ENCODE results near the gene ABCC4.
"Not testable (repeated sequence)": the region's sequence is repeated elsewhere in the genome, so short reads cannot be mapped to it uniquely, and the experiment has no call there.

Gene ABCC4

DNA sequence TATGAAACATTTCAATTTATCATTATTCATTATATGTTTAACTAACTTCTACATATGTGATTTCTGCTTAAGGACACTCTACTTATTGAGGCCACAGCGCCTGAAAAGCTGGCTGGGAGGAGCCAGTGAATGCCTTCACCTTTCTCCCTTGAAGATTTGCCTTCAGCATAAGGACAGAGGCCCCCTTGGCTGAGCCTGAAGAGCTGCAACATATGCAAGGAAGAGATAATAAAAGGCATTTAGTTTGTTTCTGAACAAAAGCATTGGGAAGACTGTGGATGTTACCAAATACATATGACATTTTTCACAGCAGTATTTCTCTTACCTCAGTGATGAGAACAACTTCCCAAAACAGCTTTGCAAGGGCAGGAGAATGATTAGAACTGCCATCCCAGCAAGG lies 92.1 kb downstream of the ABCC4 start:
- H3K4me3 ChIP-seq (ENCODE audit: low read depth, low read length) = no peak overlapping the region
- no peaks in the 10 kb centered on the region; the same call in 1 of the 2 replicates for H3K36me3 ChIP-seq (ENCODE audit: control insufficient read depth, insufficient read depth, low read length)
- no peaks in the 10 kb centered on the region for H3K27me3 ChIP-seq (ENCODE audit: control insufficient read depth, insufficient read depth, low read length)
- H3K9me3 ChIP-seq (ENCODE audit: control insufficient read depth, insufficient read depth, low read length) = no peaks in the 10 kb centered on the region
- no peak overlapping the region for H3K9ac ChIP-seq (ENCODE audit: low read depth, low read length)
- no peaks in the 10 kb centered on the region for H3K4me1 ChIP-seq (ENCODE audit: control insufficient read depth, insufficient read depth, low read length)
- no peak overlapping the region for H3K27ac ChIP-seq (ENCODE audit: low read depth, low read length)

DNA sequence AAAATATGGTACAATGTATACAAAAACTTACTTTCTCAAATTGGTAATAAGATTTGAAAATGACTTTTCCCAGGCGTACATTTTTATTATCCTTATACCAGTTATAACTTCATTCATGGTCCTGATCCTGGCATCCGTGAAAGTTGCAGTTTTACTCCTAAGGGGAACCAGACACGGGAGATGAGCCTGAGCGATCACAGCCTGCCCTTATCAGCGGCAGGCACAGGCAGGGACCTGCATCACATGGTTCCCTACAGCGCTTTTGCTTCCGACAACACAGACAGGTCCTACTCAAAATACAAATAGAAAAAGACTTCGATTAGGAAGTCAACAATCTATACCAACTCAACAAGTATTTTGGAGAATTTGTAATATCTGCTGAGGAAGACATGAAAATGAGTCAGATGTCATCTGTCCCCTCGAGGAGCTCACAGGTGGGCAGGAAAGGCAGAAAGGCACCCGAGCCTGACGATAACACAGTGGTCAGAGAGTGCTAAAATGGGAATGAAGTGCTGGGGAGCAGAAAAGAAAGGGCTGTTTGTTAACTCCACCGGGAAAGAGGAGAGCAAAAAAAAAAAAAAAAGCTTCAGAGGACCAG lies 93.4 kb downstream of the ABCC4 start:
- H3K4me3 ChIP-seq (ENCODE audit: low read depth, low read length) = no peak overlapping the region
- H3K27me3 ChIP-seq (ENCODE audit: control insufficient read depth, insufficient read depth, low read length) = no peaks in the 10 kb centered on the region
- H3K9ac ChIP-seq (ENCODE audit: low read depth, low read length) = no peak overlapping the region
- H3K27ac ChIP-seq (ENCODE audit: low read depth, low read length) = no peak overlapping the region
- H3K4me1 ChIP-seq (ENCODE audit: control insufficient read depth, insufficient read depth, low read length) = no peaks in the 10 kb centered on the region
- H3K36me3 ChIP-seq (ENCODE audit: control insufficient read depth, insufficient read depth, low read length) = no peaks in the 10 kb centered on the region; the same call in 1 of the 2 replicates
- H3K9me3 ChIP-seq (ENCODE audit: control insufficient read depth, insufficient read depth, low read length) = no peaks in the 10 kb centered on the region

DNA sequence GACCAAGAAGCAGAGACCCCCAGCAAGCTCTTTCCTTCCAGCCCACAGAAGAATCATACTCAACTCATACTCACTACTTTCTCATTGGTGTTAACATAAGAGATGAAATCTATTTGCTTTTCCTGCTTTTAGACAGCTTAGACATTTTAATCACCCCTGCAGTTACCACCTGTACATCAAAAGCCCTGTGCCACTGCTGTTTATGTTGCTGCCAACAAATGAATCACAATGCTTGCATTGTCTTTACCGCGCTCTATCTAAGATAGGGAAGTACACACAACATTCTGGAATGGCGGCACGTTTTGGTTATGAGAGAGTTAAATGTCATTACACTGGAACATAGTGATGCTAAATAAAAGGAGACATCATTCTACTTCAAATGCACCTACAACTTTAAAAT lies 95.1 kb downstream of the ABCC4 start:
- H3K4me1 ChIP-seq (ENCODE audit: control insufficient read depth, insufficient read depth, low read length) = no peaks in the 10 kb centered on the region
- no peak overlapping the region for H3K9ac ChIP-seq (ENCODE audit: low read depth, low read length)
- H3K27me3 ChIP-seq (ENCODE audit: control insufficient read depth, insufficient read depth, low read length) = no peaks in the 10 kb centered on the region
- no peaks in the 10 kb centered on the region for H3K9me3 ChIP-seq (ENCODE audit: control insufficient read depth, insufficient read depth, low read length)
- H3K4me3 ChIP-seq (ENCODE audit: low read depth, low read length) = no peak overlapping the region
- H3K36me3 ChIP-seq (ENCODE audit: control insufficient read depth, insufficient read depth, low read length) = no peaks in the 10 kb centered on the region; the same call in 1 of the 2 replicates
- no peak overlapping the region for H3K27ac ChIP-seq (ENCODE audit: low read depth, low read length)

DNA sequence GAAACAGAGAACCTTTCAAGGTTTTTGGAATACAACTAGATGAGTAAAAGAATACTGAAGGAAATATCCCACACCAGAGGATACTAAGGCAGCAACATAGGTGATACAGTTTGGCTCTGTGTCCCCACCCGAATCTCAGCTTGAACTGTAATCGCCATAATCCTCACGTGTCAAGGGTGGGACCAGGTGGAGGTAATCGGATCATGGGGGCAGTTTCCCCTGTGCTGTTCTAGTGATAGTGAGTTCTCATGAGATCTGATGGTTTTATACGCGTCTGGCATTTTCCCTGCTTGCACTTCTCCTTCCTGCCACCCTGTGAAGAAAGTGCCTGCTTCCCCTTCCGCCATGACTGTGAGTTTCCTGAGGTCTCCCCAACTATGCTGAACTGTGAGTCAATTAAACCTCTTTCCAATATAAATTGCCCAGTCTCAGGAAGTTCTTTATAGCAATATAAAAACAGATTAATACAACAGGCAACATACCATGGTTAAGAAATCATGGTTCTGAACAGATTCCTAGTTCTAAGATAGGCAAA lies 97.0 kb downstream of the ABCC4 start:
- Histone ChIP-seq H3K9me3 (ENCODE audit: control insufficient read depth, insufficient read depth, low read length) (no peaks in the 10 kb centered on the region), H3K27me3 (ENCODE audit: control insufficient read depth, insufficient read depth, low read length) (no peaks in the 10 kb centered on the region), H3K4me3 (ENCODE audit: low read depth, low read length) (no peak overlapping the region), H3K9ac (ENCODE audit: low read depth, low read length) (no peak overlapping the region), H3K4me1 (ENCODE audit: control insufficient read depth, insufficient read depth, low read length) (no peaks in the 10 kb centered on the region), H3K27ac (ENCODE audit: low read depth, low read length) (no peak overlapping the region), H3K36me3 (ENCODE audit: control insufficient read depth, insufficient read depth, low read length) (no peaks in the 10 kb centered on the region; the same call in 1 of the 2 replicates)

DNA sequence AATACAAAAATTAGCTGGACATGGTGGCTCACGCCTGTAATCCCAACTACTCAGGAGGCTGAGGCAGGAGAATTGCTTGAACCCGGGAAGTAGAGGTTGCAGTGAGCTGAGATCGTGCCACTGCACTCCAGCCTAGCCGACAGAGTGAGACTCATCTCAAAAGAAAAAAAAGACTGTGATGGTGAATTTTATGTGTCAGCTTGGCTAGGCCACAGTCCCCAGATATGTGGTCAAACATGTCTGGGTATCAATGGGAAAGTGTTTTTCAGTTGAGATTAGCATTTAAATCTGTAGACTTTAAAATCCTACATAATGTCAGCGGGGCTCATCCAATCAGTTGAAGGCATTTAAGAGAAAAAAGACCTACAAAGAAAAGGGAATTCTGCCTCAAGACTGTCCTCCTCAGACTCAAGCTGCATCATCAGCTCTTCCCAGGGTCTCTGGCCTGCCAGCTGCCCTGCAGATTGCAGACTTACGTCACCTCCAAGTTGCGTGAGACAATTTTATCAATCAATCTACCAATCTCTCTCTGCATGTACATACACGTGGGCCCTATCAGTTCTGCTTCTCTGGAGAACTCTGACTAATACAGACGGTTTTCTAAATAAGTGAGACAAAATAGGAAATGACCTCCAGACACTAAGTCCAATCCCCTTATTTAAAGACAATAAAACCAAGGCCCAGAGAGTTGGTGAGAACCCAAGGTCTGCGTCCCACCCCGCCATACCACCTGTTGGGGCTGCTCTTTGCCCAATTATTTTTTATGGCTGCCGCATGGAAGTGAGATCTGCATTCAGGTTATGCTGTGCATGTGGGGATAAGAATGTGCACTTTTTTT lies 99.2 kb downstream of the ABCC4 start:
- no peaks in the 10 kb centered on the region for H3K9me3 ChIP-seq (ENCODE audit: control insufficient read depth, insufficient read depth, low read length)
- H3K4me3 ChIP-seq (ENCODE audit: low read depth, low read length) = no peak overlapping the region

DNA sequence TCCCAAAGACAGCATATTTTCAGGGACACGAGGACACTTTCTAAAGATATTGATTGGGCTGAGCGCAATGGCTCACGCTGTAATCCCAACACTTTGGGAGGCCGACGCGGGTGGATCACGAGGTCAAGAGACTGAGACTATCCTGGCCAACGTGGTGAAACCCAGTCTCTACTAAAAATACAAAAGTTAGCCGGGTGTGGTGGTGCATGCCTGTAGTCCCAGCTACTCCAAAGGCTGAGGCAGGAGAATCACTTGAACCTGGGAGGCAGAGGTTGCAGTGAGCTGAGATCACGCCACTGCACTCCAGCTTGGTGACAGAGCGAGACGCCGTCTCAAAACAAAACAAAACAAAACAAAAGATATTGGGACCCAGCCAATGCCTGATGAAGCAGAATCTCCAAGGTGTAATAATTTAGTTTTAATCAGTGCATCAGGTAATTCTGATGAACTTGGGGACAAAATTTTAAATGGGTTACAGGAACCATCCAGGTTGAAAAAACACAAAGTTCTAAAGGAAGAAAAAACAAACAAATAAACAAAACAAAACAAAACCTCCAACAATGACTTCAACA lies 100.8 kb downstream of the ABCC4 start:
- not testable (repeated sequence) for H3K4me1 ChIP-seq (ENCODE audit: control insufficient read depth, insufficient read depth, low read length); H3K4me3 ChIP-seq (ENCODE audit: low read depth, low read length); H3K9me3 ChIP-seq (ENCODE audit: control insufficient read depth, insufficient read depth, low read length); H3K9ac ChIP-seq (ENCODE audit: low read depth, low read length); H3K27me3 ChIP-seq (ENCODE audit: control insufficient read depth, insufficient read depth, low read length); H3K27ac ChIP-seq (ENCODE audit: low read depth, low read length); H3K36me3 ChIP-seq (ENCODE audit: control insufficient read depth, insufficient read depth, low read length)

More for the DNA sequence above, 99.2 kb downstream of the ABCC4 start:
- Histone ChIP-seq H3K27me3 (ENCODE audit: control insufficient read depth, insufficient read depth, low read length) (no peaks in the 10 kb centered on the region), H3K9ac (ENCODE audit: low read depth, low read length) (no peak overlapping the region), H3K36me3 (ENCODE audit: control insufficient read depth, insufficient read depth, low read length) (no peaks in the 10 kb centered on the region; the same call in 1 of the 2 replicates), H3K4me1 (ENCODE audit: control insufficient read depth, insufficient read depth, low read length) (no peaks in the 10 kb centered on the region), H3K27ac (ENCODE audit: low read depth, low read length) (no peak overlapping the region)

DNA sequence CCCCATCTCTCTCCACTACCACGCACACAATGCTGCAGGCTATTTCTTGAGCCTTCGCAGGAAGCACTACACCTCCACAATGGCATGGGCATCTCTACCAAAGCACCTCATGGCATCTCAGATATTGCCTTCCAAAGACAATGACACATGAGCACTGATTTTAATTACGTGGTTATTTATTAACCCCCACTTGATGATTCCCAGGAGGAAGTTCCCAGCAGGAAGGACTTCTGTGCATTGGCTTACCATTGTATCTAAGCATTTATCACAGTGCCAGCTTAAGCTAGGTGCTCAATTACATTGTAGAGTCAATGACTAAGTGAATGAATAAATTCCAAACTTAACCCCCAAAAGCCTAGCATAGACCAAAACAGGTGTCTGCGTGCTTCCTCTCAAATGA lies 101.4 kb downstream of the ABCC4 start:
- no peaks in the 10 kb centered on the region for H3K9me3 ChIP-seq (ENCODE audit: control insufficient read depth, insufficient read depth, low read length)
- no peak overlapping the region for H3K4me3 ChIP-seq (ENCODE audit: low read depth, low read length)
- no peaks in the 10 kb centered on the region for H3K27me3 ChIP-seq (ENCODE audit: control insufficient read depth, insufficient read depth, low read length)
- no peaks in the 10 kb centered on the region for H3K4me1 ChIP-seq (ENCODE audit: control insufficient read depth, insufficient read depth, low read length)
- H3K36me3 ChIP-seq (ENCODE audit: control insufficient read depth, insufficient read depth, low read length) = no peaks in the 10 kb centered on the region
- H3K27ac ChIP-seq (ENCODE audit: low read depth, low read length) = no peak overlapping the region
- H3K9ac ChIP-seq (ENCODE audit: low read depth, low read length) = no peak overlapping the region

DNA sequence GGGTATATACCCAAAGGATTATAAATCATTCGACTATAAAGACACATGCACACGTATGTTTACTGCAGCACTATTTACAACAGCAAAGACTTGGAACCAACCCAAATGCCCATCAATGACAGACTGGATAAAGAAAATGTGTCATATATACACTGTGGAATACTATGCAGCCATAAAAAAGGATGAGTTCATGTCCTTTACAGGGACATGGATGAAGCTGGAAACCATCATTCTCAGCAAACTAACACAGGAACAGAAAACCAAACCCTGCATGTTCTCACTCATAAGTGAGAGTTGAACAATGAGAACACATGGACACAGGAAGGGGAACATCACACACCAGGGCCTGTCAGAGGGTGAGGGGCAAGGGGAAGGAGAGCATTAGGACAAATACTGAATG lies 102.6 kb downstream of the ABCC4 start:
- H3K27ac ChIP-seq (ENCODE audit: low read depth, low read length); H3K9ac ChIP-seq (ENCODE audit: low read depth, low read length); H3K36me3 ChIP-seq (ENCODE audit: control insufficient read depth, insufficient read depth, low read length); H3K9me3 ChIP-seq (ENCODE audit: control insufficient read depth, insufficient read depth, low read length); H3K27me3 ChIP-seq (ENCODE audit: control insufficient read depth, insufficient read depth, low read length); H3K4me3 ChIP-seq (ENCODE audit: low read depth, low read length); H3K4me1 ChIP-seq (ENCODE audit: control insufficient read depth, insufficient read depth, low read length): not testable (repeated sequence)

DNA sequence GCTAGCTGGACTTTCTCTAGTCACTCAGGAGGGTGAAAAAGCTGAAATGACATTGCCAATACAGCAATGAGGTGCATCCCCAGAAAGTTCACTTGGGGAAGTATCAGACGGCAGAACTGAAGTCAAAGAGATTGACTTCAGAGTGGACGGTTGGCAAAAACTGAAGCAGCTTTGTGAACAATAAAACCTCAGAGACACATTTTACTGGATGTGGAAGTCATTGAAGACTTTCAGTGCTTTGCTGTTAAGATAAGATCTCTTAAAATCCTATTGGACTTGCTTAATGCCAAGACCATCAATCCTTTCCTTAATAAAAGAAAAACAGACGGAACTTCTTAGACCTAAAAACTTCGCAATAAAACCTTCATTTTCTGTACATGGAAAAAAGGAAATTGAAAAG lies 103.7 kb downstream of the ABCC4 start:
- Histone ChIP-seq H3K9ac (ENCODE audit: low read depth, low read length) (no peak overlapping the region), H3K4me1 (ENCODE audit: control insufficient read depth, insufficient read depth, low read length) (no peaks in the 10 kb centered on the region), H3K9me3 (ENCODE audit: control insufficient read depth, insufficient read depth, low read length) (no peaks in the 10 kb centered on the region), H3K4me3 (ENCODE audit: low read depth, low read length) (no peak overlapping the region), H3K27me3 (ENCODE audit: control insufficient read depth, insufficient read depth, low read length) (no peaks in the 10 kb centered on the region), H3K27ac (ENCODE audit: low read depth, low read length) (no peak overlapping the region), H3K36me3 (ENCODE audit: control insufficient read depth, insufficient read depth, low read length) (no peaks in the 10 kb centered on the region)

DNA sequence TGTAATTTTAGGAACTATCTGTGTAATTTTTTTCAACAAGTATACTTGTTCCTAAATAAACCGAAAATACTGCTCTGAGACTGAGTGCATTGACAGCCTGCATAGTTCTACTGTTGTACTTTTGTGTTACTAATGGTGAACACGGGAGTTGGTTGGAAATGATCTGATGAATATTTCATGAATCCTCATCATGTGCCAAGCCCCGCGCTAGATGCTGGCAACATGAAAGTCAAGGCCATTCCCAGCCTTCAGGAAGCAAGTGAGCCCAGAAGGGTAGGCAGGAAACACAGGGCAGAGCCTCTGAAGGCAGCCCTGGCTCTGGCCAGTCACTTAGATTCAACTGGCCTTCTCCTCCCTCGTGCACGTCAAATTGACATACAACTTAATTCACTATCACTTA lies 106.1 kb downstream of the ABCC4 start:
- H3K4me3 ChIP-seq (ENCODE audit: low read depth, low read length) = no peak overlapping the region
- no peaks in the 10 kb centered on the region for H3K27me3 ChIP-seq (ENCODE audit: control insufficient read depth, insufficient read depth, low read length)
- H3K4me1 ChIP-seq (ENCODE audit: control insufficient read depth, insufficient read depth, low read length) = 0 out of 2 replicates have a peak, but pooled peaks cover 4% of the 10 kb centered on the region
- no peaks in the 10 kb centered on the region for H3K9me3 ChIP-seq (ENCODE audit: control insufficient read depth, insufficient read depth, low read length)
- H3K36me3 ChIP-seq (ENCODE audit: control insufficient read depth, insufficient read depth, low read length) = no peaks in the 10 kb centered on the region
- H3K9ac ChIP-seq (ENCODE audit: low read depth, low read length) = no peak overlapping the region
- H3K27ac ChIP-seq (ENCODE audit: low read depth, low read length) = no peak overlapping the region

All from HUES48 (cell line).